MM.1S (cell line): ENCODE data around the gene NOL4L.

ENCODE experiments used
- CTCF ChIP-seq: fragments of 300-600 bp; sonication (generic); IDR thresholded peaks from 2 replicates; pipeline ENCODE4 v1.5.1; 2016; ENCODE audit warnings: antibody characterized with exemption, low read length, mixed read lengths
- EZH2 ChIP-seq: fragments of 300-600 bp; sonication (generic); optimal IDR thresholded peaks from 2 replicates; pipeline ENCODE3; 2017; ENCODE audit warnings: low read depth, mild to moderate bottlenecking, antibody characterized with exemption, low read length, mixed read lengths

GRCh38 chr20:32512047-32512385 is 73.1 kb downstream of the NOL4L start:
- TF ChIP-seq CTCF (no peak), EZH2 (no peak)
